ENCODE results near the gene DNAJC28.

The DNAJC28 gene, protein sequence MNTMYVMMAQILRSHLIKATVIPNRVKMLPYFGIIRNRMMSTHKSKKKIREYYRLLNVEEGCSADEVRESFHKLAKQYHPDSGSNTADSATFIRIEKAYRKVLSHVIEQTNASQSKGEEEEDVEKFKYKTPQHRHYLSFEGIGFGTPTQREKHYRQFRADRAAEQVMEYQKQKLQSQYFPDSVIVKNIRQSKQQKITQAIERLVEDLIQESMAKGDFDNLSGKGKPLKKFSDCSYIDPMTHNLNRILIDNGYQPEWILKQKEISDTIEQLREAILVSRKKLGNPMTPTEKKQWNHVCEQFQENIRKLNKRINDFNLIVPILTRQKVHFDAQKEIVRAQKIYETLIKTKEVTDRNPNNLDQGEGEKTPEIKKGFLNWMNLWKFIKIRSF

DNA sequence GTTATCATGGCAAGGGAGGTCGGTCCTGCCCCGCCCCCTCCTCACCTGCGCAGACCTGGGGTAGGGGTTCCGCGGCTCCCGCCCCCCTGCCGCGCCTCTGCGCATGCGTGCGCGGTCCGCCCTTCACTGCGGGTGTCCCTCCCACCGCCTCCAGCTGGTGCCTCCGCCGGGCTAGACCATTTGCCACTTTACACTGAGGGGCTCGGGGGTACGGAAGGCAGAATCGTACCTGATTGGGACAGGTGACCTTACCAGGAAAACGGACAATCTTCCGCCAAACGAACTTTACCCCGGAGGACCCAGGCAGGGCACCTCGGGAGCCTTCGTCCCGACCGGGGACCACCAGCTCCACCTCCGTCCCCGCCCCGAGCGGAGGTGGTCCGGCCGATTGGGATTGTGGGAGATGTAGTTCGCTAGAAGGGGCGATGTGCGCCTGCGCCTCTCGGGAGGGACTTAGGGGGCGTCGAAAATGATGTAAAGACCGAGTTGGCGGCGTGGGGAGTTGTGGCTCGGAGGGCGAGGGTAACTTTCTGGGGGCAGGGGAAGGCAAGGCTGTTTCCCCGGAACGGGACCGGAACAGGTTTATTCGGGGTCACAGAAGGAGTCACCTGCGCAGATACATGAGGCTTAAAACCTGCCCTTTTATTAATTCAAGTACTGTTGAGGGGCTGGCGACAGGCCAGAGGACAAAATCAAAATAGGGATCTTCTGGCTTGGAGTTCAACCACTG lies at the start of gene DNAJC28:
TSS of gene DNAJC28 (minus strand) at position 344 of the 730 bp plus-strand sequence. CDS start 2,323 bp downstream, outside the sequence.
- peaks cover 9% of the 10 kb centered on the region for H3K4me1 ChIP-seq (ENCODE audit: control insufficient read depth, insufficient read depth, low read length)
- peak within 1 kb of the TSS; percentile 86 for H3K9ac ChIP-seq (ENCODE audit: low read length)
- peak within 1 kb of the TSS; percentile 91 for H3K4me3 ChIP-seq (ENCODE audit: low read length)
- no peaks in the 10 kb centered on the region for H3K36me3 ChIP-seq (ENCODE audit: control insufficient read depth, insufficient read depth, low read length, severe bottlenecking)
- peak; percentile 98 for DNase-seq (ENCODE audit: low read depth)
- no peaks in the 10 kb centered on the region for H3K9me3 ChIP-seq (ENCODE audit: control insufficient read depth, low read length)
- peaks cover 10% of the 10 kb centered on the region for H3K27me3 ChIP-seq (replicated peaks; ENCODE audit: control insufficient read depth, insufficient read depth, low read length)

DNA sequence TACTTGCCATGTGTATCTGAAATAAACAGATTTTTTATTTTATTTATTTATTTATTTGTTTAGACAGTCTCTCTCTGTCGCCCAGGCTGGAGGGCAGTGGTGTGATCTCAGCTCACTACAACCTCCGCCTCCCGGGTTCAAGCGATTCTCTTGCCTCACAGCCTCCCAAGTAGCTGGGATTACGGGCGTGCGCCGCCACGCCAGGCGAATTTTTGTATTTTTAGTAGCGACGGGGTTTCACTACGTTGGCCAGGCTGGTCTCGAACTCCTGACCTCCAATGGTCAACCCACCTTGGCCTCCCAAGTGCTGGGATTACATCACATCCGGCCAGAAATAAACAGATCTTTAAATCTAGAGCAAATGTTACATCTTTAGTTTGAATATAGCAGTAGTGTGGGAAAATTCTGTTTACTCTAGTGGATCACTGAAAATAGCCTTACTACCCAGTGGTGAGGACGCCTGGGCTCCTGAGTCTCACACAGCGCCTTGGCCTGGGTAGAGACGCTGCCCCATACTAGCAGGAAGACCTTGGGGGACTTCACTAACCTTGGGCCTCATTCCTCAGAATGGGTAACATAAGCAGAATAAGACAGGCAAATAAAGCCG lies 49.7 kb upstream of the DNAJC28 start:
- Histone ChIP-seq H3K36me3 (ENCODE audit: control insufficient read depth, insufficient read depth, low read length, severe bottlenecking) (peaks cover 29% of the 10 kb centered on the region), H3K9ac (ENCODE audit: low read length) (peak overlapping the region; percentile 98)

GRCh38 chr21:33540711-33541104 lies 49.2 kb upstream of the DNAJC28 start:
- H3K36me3 ChIP-seq (ENCODE audit: control insufficient read depth, insufficient read depth, low read length, severe bottlenecking), result peaks cover 32% of the 10 kb centered on the region

More for the DNA sequence above, 49.7 kb upstream of the DNAJC28 start:
- no peaks in the 10 kb centered on the region for H3K9me3 ChIP-seq (ENCODE audit: control insufficient read depth, low read length)
- DNase-seq (ENCODE audit: low read depth), result peak; percentile 39
- H3K4me1 ChIP-seq (ENCODE audit: control insufficient read depth, insufficient read depth, low read length), result peaks cover 25% of the 10 kb centered on the region
- H3K27me3 ChIP-seq (replicated peaks; ENCODE audit: control insufficient read depth, insufficient read depth, low read length), result no peaks in the 10 kb centered on the region
- H3K4me3 ChIP-seq (ENCODE audit: low read length), result peak overlapping the region; percentile 96

DNA sequence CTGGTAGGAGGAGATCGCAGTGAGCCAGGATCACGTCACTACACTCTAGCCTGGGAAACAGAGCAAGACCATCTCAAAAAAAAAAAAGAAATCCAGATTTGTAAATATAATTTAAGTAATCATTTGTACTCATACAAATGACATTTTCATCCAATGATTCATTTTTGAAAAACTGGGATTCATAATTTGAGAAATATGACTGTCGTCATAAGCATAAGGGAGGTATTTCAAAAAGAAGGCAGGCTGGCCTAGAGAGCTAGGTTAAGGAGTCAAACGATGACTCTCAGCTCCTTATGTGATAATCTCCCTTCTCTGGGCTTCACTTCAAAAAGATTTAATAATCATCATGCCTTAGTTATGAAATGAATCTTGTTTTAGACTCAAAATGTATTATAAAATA lies 48.1 kb upstream of the DNAJC28 start:
- H3K36me3 ChIP-seq (ENCODE audit: control insufficient read depth, insufficient read depth, low read length, severe bottlenecking), result peaks cover 43% of the 10 kb centered on the region
- peak overlapping the region; percentile 19 for H3K9ac ChIP-seq (ENCODE audit: low read length)
- no peaks in the 10 kb centered on the region for H3K27me3 ChIP-seq (replicated peaks; ENCODE audit: control insufficient read depth, insufficient read depth, low read length)
- H3K9me3 ChIP-seq (ENCODE audit: control insufficient read depth, low read length), result no peaks in the 10 kb centered on the region
- DNase-seq (ENCODE audit: low read depth), result no peak
- peak overlapping the region; percentile 96 for H3K4me3 ChIP-seq (ENCODE audit: low read length)
- H3K4me1 ChIP-seq (ENCODE audit: control insufficient read depth, insufficient read depth, low read length), result peaks cover 15% of the 10 kb centered on the region

More at GRCh38 chr21:33540711-33541104, 49.2 kb upstream of the DNAJC28 start:
- DNase-seq (ENCODE audit: low read depth), result no peak
- Histone ChIP-seq H3K9ac (ENCODE audit: low read length) (peak overlapping the region; percentile 98), H3K4me1 (ENCODE audit: control insufficient read depth, insufficient read depth, low read length) (peaks cover 21% of the 10 kb centered on the region), H3K27me3 (replicated peaks; ENCODE audit: control insufficient read depth, insufficient read depth, low read length) (no peaks in the 10 kb centered on the region), H3K4me3 (ENCODE audit: low read length) (peak overlapping the region; percentile 96), H3K9me3 (ENCODE audit: control insufficient read depth, low read length) (no peaks in the 10 kb centered on the region)

GRCh38 chr21:33537212-33537611 lies 45.7 kb upstream of the DNAJC28 start:
- Histone ChIP-seq H3K36me3 (ENCODE audit: control insufficient read depth, insufficient read depth, low read length, severe bottlenecking) (peaks cover 65% of the 10 kb centered on the region), H3K9me3 (ENCODE audit: control insufficient read depth, low read length) (no peaks in the 10 kb centered on the region), H3K9ac (ENCODE audit: low read length) (no peak overlapping the region), H3K4me1 (ENCODE audit: control insufficient read depth, insufficient read depth, low read length) (peaks cover 15% of the 10 kb centered on the region), H3K4me3 (ENCODE audit: low read length) (no peak overlapping the region), H3K27me3 (replicated peaks; ENCODE audit: control insufficient read depth, insufficient read depth, low read length) (no peaks in the 10 kb centered on the region)
- no peak for DNase-seq (ENCODE audit: low read depth)

GRCh38 chr21:33531007-33531406 lies 39.5 kb upstream of the DNAJC28 start:
- Histone ChIP-seq H3K4me3 (ENCODE audit: low read length) (no peak overlapping the region), H3K9ac (ENCODE audit: low read length) (no peak overlapping the region), H3K4me1 (ENCODE audit: control insufficient read depth, insufficient read depth, low read length) (peaks cover 4% of the 10 kb centered on the region), H3K9me3 (ENCODE audit: control insufficient read depth, low read length) (no peaks in the 10 kb centered on the region), H3K36me3 (ENCODE audit: control insufficient read depth, insufficient read depth, low read length, severe bottlenecking) (peaks cover 92% of the 10 kb centered on the region), H3K27me3 (replicated peaks; ENCODE audit: control insufficient read depth, insufficient read depth, low read length) (no peaks in the 10 kb centered on the region)
- no peak for DNase-seq (ENCODE audit: low read depth)

- DNase-seq (ENCODE audit: low read depth), result no peak
- H3K4me1 ChIP-seq (ENCODE audit: control insufficient read depth, insufficient read depth, low read length), result peaks cover 13% of the 10 kb centered on the region
Observed at GRCh38 chr21:33522953-33523349, 31.4 kb upstream of the DNAJC28 start.

GRCh38 chr21:33522297-33522952 lies 30.9 kb upstream of the DNAJC28 start:
- peaks cover 53% of the 10 kb centered on the region for H3K36me3 ChIP-seq (ENCODE audit: control insufficient read depth, insufficient read depth, low read length, severe bottlenecking)
- DNase-seq (ENCODE audit: low read depth), result no peak

More at GRCh38 chr21:33522953-33523349, 31.4 kb upstream of the DNAJC28 start:
- Histone ChIP-seq H3K36me3 (ENCODE audit: control insufficient read depth, insufficient read depth, low read length, severe bottlenecking) (peaks cover 53% of the 10 kb centered on the region), H3K27me3 (replicated peaks; ENCODE audit: control insufficient read depth, insufficient read depth, low read length) (no peaks in the 10 kb centered on the region), H3K9ac (ENCODE audit: low read length) (no peak overlapping the region), H3K4me3 (ENCODE audit: low read length) (no peak overlapping the region), H3K9me3 (ENCODE audit: control insufficient read depth, low read length) (no peaks in the 10 kb centered on the region)

GRCh38 chr21:33518899-33519298 lies 27.4 kb upstream of the DNAJC28 start:
- Histone ChIP-seq H3K9me3 (ENCODE audit: control insufficient read depth, low read length) (no peaks in the 10 kb centered on the region), H3K36me3 (ENCODE audit: control insufficient read depth, insufficient read depth, low read length, severe bottlenecking) (peaks cover 54% of the 10 kb centered on the region), H3K27me3 (replicated peaks; ENCODE audit: control insufficient read depth, insufficient read depth, low read length) (no peaks in the 10 kb centered on the region), H3K4me3 (ENCODE audit: low read length) (no peak overlapping the region), H3K4me1 (ENCODE audit: control insufficient read depth, insufficient read depth, low read length) (peaks cover 25% of the 10 kb centered on the region), H3K9ac (ENCODE audit: low read length) (no peak overlapping the region)
- DNase-seq (ENCODE audit: low read depth), result no peak

More at GRCh38 chr21:33522297-33522952, 30.9 kb upstream of the DNAJC28 start:
- Histone ChIP-seq H3K4me3 (ENCODE audit: low read length) (no peak overlapping the region), H3K9me3 (ENCODE audit: control insufficient read depth, low read length) (no peaks in the 10 kb centered on the region), H3K27me3 (replicated peaks; ENCODE audit: control insufficient read depth, insufficient read depth, low read length) (no peaks in the 10 kb centered on the region), H3K4me1 (ENCODE audit: control insufficient read depth, insufficient read depth, low read length) (peaks cover 13% of the 10 kb centered on the region), H3K9ac (ENCODE audit: low read length) (no peak overlapping the region)

GRCh38 chr21:33514229-33514628 lies 22.7 kb upstream of the DNAJC28 start:
- Histone ChIP-seq H3K27me3 (replicated peaks; ENCODE audit: control insufficient read depth, insufficient read depth, low read length) (no peaks in the 10 kb centered on the region), H3K9ac (ENCODE audit: low read length) (peak overlapping the region; percentile 40), H3K9me3 (ENCODE audit: control insufficient read depth, low read length) (no peaks in the 10 kb centered on the region), H3K4me3 (ENCODE audit: low read length) (peak overlapping the region; percentile 49), H3K36me3 (ENCODE audit: control insufficient read depth, insufficient read depth, low read length, severe bottlenecking) (peaks cover 80% of the 10 kb centered on the region), H3K4me1 (ENCODE audit: control insufficient read depth, insufficient read depth, low read length) (peaks cover 16% of the 10 kb centered on the region)
- DNase-seq (ENCODE audit: low read depth), result peak; percentile 89

Data from adipocyte (in vitro differentiated cells).